ENCODE results near the gene RPS19. TPM values are rescaled to one million over a fixed set of nuclear protein-coding genes. Genes with fewer than 3 reads are reported as not detected.

The RPS19 gene
- total RNA-seq, 2 donors from 2014 or later: 454 to 832 TPM

DNA sequence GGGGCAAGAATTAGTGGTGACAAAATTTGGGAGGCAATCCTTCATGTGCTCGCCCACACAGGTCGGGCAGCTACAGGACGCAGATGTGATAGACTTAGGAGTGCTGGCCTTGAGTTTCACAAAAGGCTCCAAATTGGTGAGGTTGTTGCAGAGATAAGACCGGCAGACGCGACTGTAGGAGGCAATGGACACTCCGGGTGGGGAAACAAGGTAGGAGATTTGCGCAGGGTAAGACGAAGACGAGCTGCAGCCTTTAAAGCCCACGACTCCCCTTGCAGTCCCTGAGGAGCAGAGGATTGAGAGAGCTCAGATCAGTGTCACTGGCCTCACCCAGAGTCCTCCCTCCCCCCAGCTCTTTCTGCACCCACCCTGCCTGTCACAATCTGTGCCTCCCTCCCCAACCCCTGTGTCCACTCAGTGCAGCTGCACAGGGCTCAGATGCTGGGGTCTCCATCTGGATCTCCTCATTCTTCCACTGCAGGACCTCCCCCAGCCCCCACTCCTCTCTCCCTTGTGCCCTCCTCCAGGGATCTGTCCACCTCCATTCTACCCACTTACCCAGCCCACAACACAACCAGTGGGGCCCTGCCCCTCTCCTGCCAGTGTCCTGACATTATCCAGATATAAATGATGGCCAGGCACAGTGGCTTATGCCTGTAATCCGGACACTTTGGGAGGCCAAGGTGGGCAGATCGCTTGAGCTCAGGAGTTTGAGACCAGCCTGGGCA is 21.9 kb upstream of the RPS19 start:
- WGBS, 2 donors: 31% methylated on average over 13 of the region's 13 CpGs
- no peak overlapping the region for H3K4me3 ChIP-seq
- no peaks in the 10 kb centered on the region for H3K36me3 ChIP-seq (replicated peaks in 1 of 2; ENCODE audit: insufficient read depth in 1 of 2, low read depth in 2 of 2)
- no peak overlapping the region for H3K27ac ChIP-seq
- DNase-seq (no peak), ATAC-seq (no peak)
- H3K27me3 ChIP-seq: no peaks in the 10 kb centered on the region
- intact Hi-C loops (cut with DNase I): no loop called here
- H3K4me1 ChIP-seq: no peaks in the 10 kb centered on the region
- no peaks in the 10 kb centered on the region for H3K9me3 ChIP-seq
- TF ChIP-seq POLR2A (IDR thresholded peaks at IDR 0.05): no peak
- no peak for TF ChIP-seq CTCF (IDR thresholded peaks at IDR 0.05)

- no peaks in the 10 kb centered on the region for H3K9me3 ChIP-seq
- WGBS, 2 donors: 11 to 42% methylated on average over 1 to 2 of the region's 2 CpGs
- H3K27me3 ChIP-seq: no peaks in the 10 kb centered on the region
- TF ChIP-seq CTCF (IDR thresholded peaks at IDR 0.05): no peak
- no peak for TF ChIP-seq POLR2A (IDR thresholded peaks at IDR 0.05)
- no peak for ATAC-seq
- DNase-seq: no peak
- no peak overlapping the region for H3K4me3 ChIP-seq
- intact Hi-C loops (cut with DNase I): no loop called here
- H3K27ac ChIP-seq: no peak overlapping the region
- no peaks in the 10 kb centered on the region for H3K4me1 ChIP-seq
- no peaks in the 10 kb centered on the region for H3K36me3 ChIP-seq (replicated peaks in 1 of 2; ENCODE audit: insufficient read depth in 1 of 2, low read depth in 2 of 2)
These were observed 20.8 kb upstream of the RPS19 start for GRCh38 chr19:41839211-41839610.

- Histone ChIP-seq H3K9me3 (no peaks in the 10 kb centered on the region), H3K27ac (no peak overlapping the region), H3K27me3 (no peaks in the 10 kb centered on the region), H3K4me3 (no peak overlapping the region), H3K36me3 (replicated peaks in 1 of 2; ENCODE audit: insufficient read depth in 1 of 2, low read depth in 2 of 2) (no peaks in the 10 kb centered on the region), H3K4me1 (no peaks in the 10 kb centered on the region)
- ATAC-seq (no peak), DNase-seq (no peak)
- intact Hi-C loops (cut with DNase I): no loop called here
- 40 to 43% methylated on average over 6 to 7 of the region's 7 CpGs for WGBS, 2 donors
- TF ChIP-seq CTCF (IDR thresholded peaks at IDR 0.05): no peak
- no peak for TF ChIP-seq POLR2A (IDR thresholded peaks at IDR 0.05)
These were observed 16.7 kb upstream of the RPS19 start for GRCh38 chr19:41843371-41843770.

- Histone ChIP-seq H3K4me1 (no peaks in the 10 kb centered on the region), H3K27ac (no peak within 1 kb of the TSS), H3K9me3 (no peaks in the 10 kb centered on the region), H3K27me3 (no peaks in the 10 kb centered on the region), H3K36me3 (replicated peaks in 1 of 2; ENCODE audit: insufficient read depth in 1 of 2, low read depth in 2 of 2) (no peaks in the 10 kb centered on the region), H3K4me3 (no peak within 1 kb of the TSS)
- TF ChIP-seq POLR2A (IDR thresholded peaks at IDR 0.05): no peak
- intact Hi-C loops (cut with DNase I): no loop called here
- ATAC-seq (no peak), DNase-seq (no peak)
- 74 to 75% methylated on average over 28 to 29 of the region's 30 CpGs for WGBS, 2 donors
These were observed 15.5 kb upstream of the RPS19 start, which contains the start of gene LYPD4 for GRCh38 chr19:41844601-41845000. Gene LYPD4 (minus strand): TSS chr19:41844683. CDS start chr19:41839285, 5,398 bp downstream.

DNA sequence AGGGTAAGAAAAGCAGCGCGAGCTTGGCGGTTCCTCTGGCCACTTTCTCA is 15.2 kb upstream of the RPS19 start, which contains the start of gene DMRTC2:
Gene DMRTC2 (plus strand): TSS at position 42 of the 50 bp plus-strand sequence. CDS start 2,387 bp downstream, outside the sequence.
- ATAC-seq (no peak), DNase-seq (no peak)
- Histone ChIP-seq H3K4me3 (no peak within 1 kb of the TSS), H3K36me3 (replicated peaks in 1 of 2; ENCODE audit: insufficient read depth in 1 of 2, low read depth in 2 of 2) (no peaks in the 10 kb centered on the region), H3K9me3 (no peaks in the 10 kb centered on the region), H3K27me3 (no peaks in the 10 kb centered on the region), H3K27ac (no peak within 1 kb of the TSS), H3K4me1 (no peaks in the 10 kb centered on the region)
- WGBS, 2 donors: 81 to 95% methylated on average over 3 of the region's 3 CpGs
- TF ChIP-seq POLR2A (IDR thresholded peaks at IDR 0.05): no peak
- TF ChIP-seq CTCF (IDR thresholded peaks at IDR 0.05): no peak
- intact Hi-C loops (cut with DNase I): no loop called here
